HG03108 (cell line): ENCODE measurements around the gene PDE2A.
"Not testable (repeated sequence)": the region's sequence is repeated elsewhere in the genome, so short reads cannot be mapped to it uniquely, and the experiment has no call there.

Experiments
- ATAC-seq: cut with Tn5 transposase; IDR thresholded peaks from one replicate; pipeline ENCODE4 v1.9.1; 2021; ENCODE audit warnings: moderate library complexity; ENCODE audit not compliant: unreplicated experiment

The PDE2A gene

GRCh38 chr11:72579816-72580641 is 94.2 kb downstream of the PDE2A start:
- ATAC-seq = no peak

GRCh38 chr11:72578991-72579815 is 95.0 kb downstream of the PDE2A start:
- no peak for ATAC-seq

GRCh38 chr11:72578566-72578965 is 95.7 kb downstream of the PDE2A start:
- ATAC-seq = no peak

- ATAC-seq = no peak
Observed at GRCh38 chr11:72578051-72578450, 96.2 kb downstream of the PDE2A start.

- ATAC-seq = no peak
Observed at GRCh38 chr11:72577271-72577721, 96.9 kb downstream of the PDE2A start.

- no peak for ATAC-seq
Observed at GRCh38 chr11:72576661-72577060, 97.6 kb downstream of the PDE2A start.

- no peak for ATAC-seq
Observed at GRCh38 chr11:72576243-72576595, 98.0 kb downstream of the PDE2A start.

- no peak for ATAC-seq
Observed at GRCh38 chr11:72575533-72576242, 98.5 kb downstream of the PDE2A start.

GRCh38 chr11:72574548-72575460 is 99.4 kb downstream of the PDE2A start:
- ATAC-seq = no peak

- no peak for ATAC-seq
Observed at GRCh38 chr11:72573855-72574445, 100.3 kb downstream of the PDE2A start.

- ATAC-seq = no peak
Observed at GRCh38 chr11:72573072-72573854, 101.0 kb downstream of the PDE2A start.

GRCh38 chr11:72572540-72572939 is 101.7 kb downstream of the PDE2A start:
- ATAC-seq = not testable (repeated sequence)

GRCh38 chr11:72570893-72571661 is 103.1 kb downstream of the PDE2A start:
- no peak for ATAC-seq

GRCh38 chr11:72569966-72570892 is 104.0 kb downstream of the PDE2A start:
- no peak for ATAC-seq

GRCh38 chr11:72568861-72569260 is 105.4 kb downstream of the PDE2A start:
- no peak for ATAC-seq

GRCh38 chr11:72562431-72562830 is 111.8 kb downstream of the PDE2A start:
- ATAC-seq = no peak

GRCh38 chr11:72561856-72562255 is 112.4 kb downstream of the PDE2A start:
- ATAC-seq = no peak
